ENCODE data around the gene NXPE2.

- no peak for TF ChIP-seq TAF1 (IDR thresholded peaks at IDR 0.05; ENCODE audit: borderline replicate concordance, insufficient read depth, low read length)
- TF ChIP-seq REST (IDR thresholded peaks at IDR 0.05; ENCODE audit: insufficient read depth in 1 of 2, low read depth in 2 of 2, low read length in 2 of 2) = no peak
- TF ChIP-seq POLR2AphosphoS5 (IDR thresholded peaks at IDR 0.05; ENCODE audit: low read depth, low read length) = no peak
- TF ChIP-seq FOXP2 (optimal IDR thresholded peaks at IDR 0.05; ENCODE audit: borderline replicate concordance, extremely low read depth, extremely low read length, insufficient read depth) = no peak
- TF ChIP-seq SIN3A (IDR thresholded peaks at IDR 0.05; ENCODE audit: borderline replicate concordance, insufficient read depth, low read length) = no peak
Observed at GRCh38 chr11:114705280-114706024, 27.1 kb downstream of the NXPE2 start.

All from PFSK-1 (cell line).